Common myeloid progenitor, CD34-positive (primary cell): ENCODE data around the gene TAT.
"Not testable (repeated sequence)": the region's sequence is repeated elsewhere in the genome, so short reads cannot be mapped to it uniquely, and the experiment has no call there.

ENCODE experiments used
- CTCF ChIA-PET: fragments of 350-600 bp; sonication (Branson Sonifier 250); formaldehyde crosslinking; loops from one replicate; lab custom pipeline; 2021; ENCODE audit warnings: antibody characterized with exemption; lab: Charles Lee
- POLR2A ChIA-PET: fragments of 350-600 bp; sonication (Branson Sonifier 250); formaldehyde crosslinking; loops from one replicate; lab custom pipeline; 2021; ENCODE audit warnings: antibody characterized with exemption; lab: Charles Lee
- DNase-seq, 3 donors: peaks; one replicate each; pipeline versions ENCODE4 v3.0.0 to v3.0.0-alpha.2; 2013
- H3K27ac ChIP-seq, 2 experiments: 1 replicate in 1 of 2; 2 replicates in 1 of 2; pipeline ENCODE4 v1.7.0; 2013; ENCODE audit warnings: inconsistent platforms in 2 of 2, low read length in 2 of 2, mild to moderate bottlenecking in 2 of 2, low read depth in 1 of 2, moderate library complexity in 1 of 2; ENCODE audit not compliant: severe bottlenecking in 2 of 2, insufficient read depth in 1 of 2, poor library complexity in 1 of 2
- H3K27me3 ChIP-seq, 5 experiments: replicated peaks in 2 of 5; 1 replicate in 3 of 5; 2 replicates in 2 of 5; pipeline versions ENCODE4 v1.6.1 to v1.7.0; 2013; ENCODE audit warnings: low read length in 4 of 5, mild to moderate bottlenecking in 2 of 5, moderate library complexity in 2 of 5, inconsistent platforms in 1 of 5; ENCODE audit not compliant: insufficient read depth in 5 of 5, control insufficient read depth in 4 of 5
- H3K36me3 ChIP-seq, 4 experiments: 1 replicate in 2 of 4; 2 replicates in 2 of 4; pipeline versions ENCODE4 v1.6.1 to v1.7.0; 2013; ENCODE audit warnings: low read length in 3 of 4, control low read depth in 1 of 4, mild to moderate bottlenecking in 1 of 4; ENCODE audit not compliant: control insufficient read depth in 4 of 4, insufficient read depth in 4 of 4
- H3K4me1 ChIP-seq, 4 experiments: 1 replicate in 3 of 4; 2 replicates in 1 of 4; pipeline versions ENCODE4 v1.6.1 to v1.7.1; 2013; ENCODE audit warnings: low read length in 3 of 4, mild to moderate bottlenecking in 3 of 4, control low read depth in 1 of 4, inconsistent platforms in 1 of 4, moderate library complexity in 1 of 4; ENCODE audit not compliant: control insufficient read depth in 4 of 4, insufficient read depth in 4 of 4; ENCODE audit errors: control extremely low read depth in 1 of 4
- H3K4me3 ChIP-seq, 7 experiments: 1 replicate in 4 of 7; 2 replicates in 3 of 7; pipeline versions ENCODE4 v1.5.1 to v1.7.0; 2013; ENCODE audit warnings: mild to moderate bottlenecking in 7 of 7, low read length in 6 of 7, moderate library complexity in 6 of 7, inconsistent platforms in 2 of 7, low read depth in 2 of 7, control low read depth in 1 of 7; ENCODE audit not compliant: insufficient read depth in 4 of 7, control insufficient read depth in 1 of 7; ENCODE audit errors: extremely low read depth in 1 of 7
- H3K9me3 ChIP-seq, 5 experiments: 1 replicate in 4 of 5; 2 replicates in 1 of 5; pipeline versions ENCODE4 v1.6.1 to v1.7.1; 2013; ENCODE audit warnings: low read length in 4 of 5, mild to moderate bottlenecking in 2 of 5, inconsistent platforms in 1 of 5, low read depth in 1 of 5, moderate library complexity in 1 of 5; ENCODE audit not compliant: control insufficient read depth in 4 of 5, insufficient read depth in 2 of 5; ENCODE audit errors: control extremely low read depth in 1 of 5
- WGBS: methylation state at CpG from one replicate; pipeline ENCODE4 v1.1.5; 2013; ENCODE audit not compliant: insufficient coverage; 5-methylcytosine and 5-hydroxymethylcytosine counted together

Gene TAT

DNA sequence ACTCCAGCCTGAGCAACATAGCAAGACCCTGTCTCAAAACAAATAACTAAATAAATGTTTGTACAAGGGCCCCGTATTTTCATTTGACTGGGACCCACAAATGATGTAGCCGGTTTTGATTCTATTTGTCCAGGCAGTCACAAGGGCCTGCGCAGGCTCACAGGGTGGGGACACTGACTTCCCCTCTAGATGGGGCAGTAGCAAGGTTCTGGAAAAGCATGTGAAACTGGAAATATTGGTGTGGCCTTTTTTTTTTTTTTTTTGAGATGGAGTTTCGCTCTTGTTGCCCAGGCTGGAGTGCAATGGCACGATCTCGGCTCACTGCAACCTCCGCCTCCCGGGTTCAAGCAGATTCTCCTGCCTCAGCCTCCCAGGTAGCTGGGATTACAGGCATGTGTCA is 38.1 kb upstream of the TAT start:
- H3K36me3 ChIP-seq, H3K4me3 ChIP-seq, CTCF ChIA-PET, DNase-seq, H3K27ac ChIP-seq, POLR2A ChIA-PET, H3K9me3 ChIP-seq, H3K4me1 ChIP-seq: not testable (repeated sequence)
- peaks cover 0 to 20% (median 9%) of the 10 kb centered on the region in 5 experiments for H3K27me3 ChIP-seq
- 96% methylated on average over 7 of the region's 8 CpGs for WGBS

DNA sequence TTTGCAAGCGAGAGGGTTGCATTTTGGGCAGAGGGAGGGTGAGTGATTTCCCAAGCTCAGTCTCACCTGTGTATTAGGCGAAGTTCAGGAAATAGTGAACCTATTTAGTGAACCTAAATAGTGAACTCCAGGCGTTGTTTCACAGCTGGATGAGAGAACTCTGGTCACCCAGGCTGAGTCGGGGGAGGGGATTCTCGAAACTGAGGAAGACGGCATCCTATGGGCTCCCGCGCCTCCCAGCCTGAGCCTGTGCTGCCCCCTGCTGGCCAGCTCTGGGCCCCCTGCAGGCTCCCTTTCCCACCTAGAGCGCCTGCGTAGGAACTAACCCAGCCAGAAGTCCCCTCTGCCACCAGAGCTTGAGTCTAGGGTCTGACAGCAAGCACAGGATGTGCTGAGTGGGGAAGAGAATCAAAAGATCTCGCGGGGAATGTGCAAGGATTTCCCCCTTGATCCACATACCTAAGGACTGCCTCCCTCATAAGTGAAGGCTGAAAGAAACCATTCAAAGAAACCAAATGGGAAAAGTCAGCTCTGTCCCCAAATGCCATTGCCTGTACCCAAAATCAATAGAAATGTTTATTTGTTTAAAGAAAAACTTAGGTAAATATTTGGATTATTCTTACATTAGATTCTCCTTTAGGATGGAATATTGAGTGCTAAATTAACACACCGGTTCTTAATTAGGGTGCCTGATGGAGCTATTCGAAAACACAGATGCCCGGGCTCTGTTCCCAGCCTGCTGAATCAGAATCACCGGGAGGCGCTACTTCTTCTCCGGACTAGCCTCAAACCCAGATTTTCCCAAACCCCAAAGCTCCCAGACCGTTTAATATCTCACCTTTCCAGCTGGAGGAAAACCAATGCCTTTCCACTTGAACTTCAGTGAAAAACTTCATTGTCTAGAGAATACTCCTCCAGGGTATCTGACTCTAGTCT is 34.3 kb upstream of the TAT start:
- H3K4me1 ChIP-seq = peaks cover 0 to 3% (median under 1%) of the 10 kb centered on the region in 4 experiments
- no peaks in the 10 kb centered on the region for H3K9me3 ChIP-seq
- peak; percentile 56 to 72 (median 70) for DNase-seq
- 20% methylated on average over 12 of the region's 19 CpGs for whole genome bisulfite sequencing
- no peaks in the 10 kb centered on the region for H3K36me3 ChIP-seq
- peaks cover 0 to 21% (median 3%) of the 10 kb centered on the region in 5 experiments for H3K27me3 ChIP-seq
- peak overlapping the region in 1 of 7 experiments; percentile 28 for H3K4me3 ChIP-seq
- ChIA-PET CTCF (interaction anchor here (0.6 to 3.6 kb wide), 26 partner anchors 9 to 838 kb away, joined by 3 to 21 read pairs (median 4); partner anchors contain the start of gene MARVELD3), POLR2A (no interaction called here)
- no peak overlapping the region for H3K27ac ChIP-seq

DNA sequence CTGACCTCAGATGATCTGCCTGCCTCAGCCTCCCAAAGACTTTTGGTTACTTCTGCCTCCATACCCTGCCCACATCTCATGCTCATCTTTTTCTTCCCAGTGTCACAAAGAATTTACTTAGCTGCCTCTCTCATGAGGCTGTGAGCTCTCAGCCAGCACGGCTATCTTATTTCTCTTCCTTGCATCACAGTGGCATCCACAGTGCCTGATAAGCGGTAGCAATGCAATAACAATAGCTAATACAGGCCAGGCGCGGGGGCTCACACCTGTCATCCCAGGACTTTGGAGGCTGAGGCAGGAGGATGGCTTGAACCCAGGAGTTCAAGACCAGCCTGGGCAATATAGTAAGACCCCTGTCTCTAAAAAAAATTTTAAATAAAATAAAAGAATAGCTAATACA is 33.6 kb upstream of the TAT start:
- no peak for DNase-seq

DNA sequence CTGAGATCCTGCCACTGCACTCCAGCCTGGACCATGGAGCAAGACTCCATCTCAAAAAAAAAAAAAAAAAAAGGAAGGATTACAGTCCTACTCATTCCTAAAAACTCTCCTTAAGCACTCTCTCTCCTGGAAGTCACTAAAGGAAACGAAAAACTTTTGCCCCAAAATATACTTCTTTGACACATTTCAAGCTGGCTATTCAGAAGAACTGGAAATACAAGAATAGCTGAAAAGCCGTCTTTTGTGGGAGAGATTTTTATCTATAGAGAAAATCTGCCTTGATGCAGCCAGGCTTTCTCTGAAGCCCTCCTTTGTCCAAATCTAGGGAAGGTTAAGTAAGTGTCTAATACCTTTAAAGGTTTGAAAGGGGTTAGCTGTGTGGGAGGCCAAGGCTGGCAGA is 32.2 kb upstream of the TAT start:
- Histone ChIP-seq H3K4me3 (no peak overlapping the region), H3K4me1 (peaks cover 0 to 3% (median under 1%) of the 10 kb centered on the region in 4 experiments), H3K36me3 (no peaks in the 10 kb centered on the region), H3K9me3 (no peaks in the 10 kb centered on the region), H3K27me3 (peaks cover 0 to 20% (median 3%) of the 10 kb centered on the region in 5 experiments), H3K27ac (no peak overlapping the region)
- 100% methylated on average over 1 of the region's 2 CpGs for WGBS
- ChIA-PET CTCF (interaction anchor here (0.6 to 3.6 kb wide), 6 partner anchors 7 to 196 kb away, joined by 3 to 21 read pairs (median 4); no protein-coding TSS in a partner anchor), POLR2A (no interaction called here)
- DNase-seq = no peak

More for the DNA sequence above, 33.6 kb upstream of the TAT start:
- Histone ChIP-seq H3K27ac (no peak overlapping the region), H3K4me3 (no peak overlapping the region), H3K4me1 (peaks cover 0 to 3% (median under 1%) of the 10 kb centered on the region in 4 experiments), H3K9me3 (no peaks in the 10 kb centered on the region), H3K27me3 (peaks cover 0 to 21% (median 3%) of the 10 kb centered on the region in 5 experiments), H3K36me3 (no peaks in the 10 kb centered on the region)
- POLR2A ChIA-PET = no interaction called here
- 100% methylated on average over 2 of the region's 4 CpGs for WGBS
- CTCF ChIA-PET = interaction anchor here (0.6 to 3.6 kb wide), 25 partner anchors 9 to 837 kb away, joined by 3 to 21 read pairs (median 4); partner anchors contain the start of gene MARVELD3

DNA sequence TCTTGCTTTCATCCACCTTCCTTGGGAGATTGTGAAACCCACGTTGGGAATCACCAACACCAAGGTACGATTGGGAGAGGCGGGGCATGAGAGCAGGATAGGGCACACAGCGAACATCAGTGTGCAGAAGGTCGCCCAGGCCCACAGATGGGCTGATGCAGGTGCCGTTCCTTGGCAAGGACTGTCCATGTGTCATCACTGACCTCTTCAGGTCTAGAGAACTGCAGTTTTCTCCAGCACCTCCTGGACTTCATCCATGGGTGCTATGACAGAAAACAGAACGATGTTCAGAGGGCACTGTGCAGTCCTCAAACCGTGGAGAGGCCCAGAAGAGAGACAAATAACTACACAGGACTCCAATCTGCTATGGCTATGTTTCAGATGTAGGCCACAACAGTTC is 23.9 kb upstream of the TAT start:
- Histone ChIP-seq H3K27ac (no peak overlapping the region), H3K4me3 (no peak overlapping the region), H3K4me1 (no peaks in the 10 kb centered on the region), H3K9me3 (no peaks in the 10 kb centered on the region), H3K36me3 (no peaks in the 10 kb centered on the region), H3K27me3 (peaks cover 0 to 3% (median 0%) of the 10 kb centered on the region in 5 experiments)
- no peak for DNase-seq
- ChIA-PET POLR2A (no interaction called here), CTCF (interaction anchor here (2.0 kb wide), 1 partner anchor 9 kb away, joined by 6 read pairs; no protein-coding TSS in a partner anchor)
- WGBS = 88% methylated on average over 8 of the region's 8 CpGs

DNA sequence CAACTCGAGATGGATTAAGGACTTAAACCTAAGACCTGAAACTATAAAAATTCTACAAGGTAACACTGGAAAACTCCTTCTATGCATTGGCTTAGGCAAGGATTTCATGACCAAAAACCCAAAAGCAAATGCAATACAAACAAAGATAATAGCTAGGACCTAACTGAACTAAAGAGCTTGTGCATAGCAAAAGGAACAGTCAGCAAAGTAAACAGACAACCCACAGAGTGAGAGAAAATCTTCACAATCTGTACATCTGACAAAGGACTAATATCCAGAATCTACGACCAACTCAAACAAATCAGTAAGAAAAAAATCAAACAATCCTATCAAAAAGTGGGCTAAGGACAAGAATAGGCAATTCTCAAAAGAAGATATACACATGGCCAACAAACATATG is 21.5 kb upstream of the TAT start:
- H3K4me3 ChIP-seq, POLR2A ChIA-PET, H3K9me3 ChIP-seq, H3K27me3 ChIP-seq, H3K36me3 ChIP-seq, DNase-seq, H3K27ac ChIP-seq, H3K4me1 ChIP-seq: not testable (repeated sequence)
- 100% methylated on average over 1 of the region's 2 CpGs for WGBS
- CTCF ChIA-PET = interaction anchor here (1.4 kb wide), 1 partner anchor 13 kb away, joined by 3 read pairs; no protein-coding TSS in a partner anchor

DNA sequence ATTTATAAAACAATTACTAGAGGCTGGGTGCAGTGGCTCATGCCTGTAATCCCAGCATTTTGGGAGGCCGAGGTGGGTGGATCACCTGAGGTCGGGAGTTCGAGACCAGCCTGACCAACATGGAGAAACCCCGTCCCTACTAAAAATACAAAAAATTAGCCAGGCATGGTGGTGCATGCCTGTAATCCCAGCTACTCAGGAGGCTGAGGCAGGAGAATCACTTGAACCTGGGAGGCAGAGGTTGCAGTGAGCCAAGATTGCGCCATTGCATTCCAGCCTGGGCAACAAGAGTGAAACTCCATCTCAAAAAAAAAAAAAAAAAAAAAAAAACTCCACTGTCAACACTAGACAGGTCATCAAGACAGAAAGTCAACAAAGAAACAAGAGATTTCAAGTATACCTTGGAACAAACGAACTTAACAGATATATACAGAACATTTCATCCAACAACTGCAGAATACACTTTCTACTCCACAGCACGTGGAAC is 18.5 kb upstream of the TAT start:
- H3K9me3 ChIP-seq, POLR2A ChIA-PET, H3K4me1 ChIP-seq, CTCF ChIA-PET, H3K36me3 ChIP-seq, DNase-seq, H3K4me3 ChIP-seq, H3K27ac ChIP-seq, H3K27me3 ChIP-seq: not testable (repeated sequence)
- WGBS = no CpG with 5 or more reads among the region's 7 CpGs
